ENCODE measurements around the gene AHNAK.
"Not testable (repeated sequence)": the region's sequence is repeated elsewhere in the genome, so short reads cannot be mapped to it uniquely, and the experiment has no call there.

The AHNAK gene

GRCh38 chr11:62573006-62573591 is 26.5 kb upstream of the AHNAK start:
- DNase-seq, result no peak

- no peak for DNase-seq
These were observed 25.8 kb upstream of the AHNAK start for GRCh38 chr11:62572431-62572830.

- DNase-seq, result not testable (repeated sequence)
These were observed 24.9 kb upstream of the AHNAK start for GRCh38 chr11:62571493-62571892.

- not testable (repeated sequence) for DNase-seq
These were observed 24.3 kb upstream of the AHNAK start for GRCh38 chr11:62570903-62571302.

- no peak for DNase-seq
These were observed 23.0 kb upstream of the AHNAK start for GRCh38 chr11:62569611-62570010.

GRCh38 chr11:62567018-62567633 is 20.5 kb upstream of the AHNAK start:
- DNase-seq, result no peak

GRCh38 chr11:62566247-62566646 is 19.6 kb upstream of the AHNAK start:
- no peak for DNase-seq

- no peak for DNase-seq
These were observed 18.6 kb upstream of the AHNAK start for GRCh38 chr11:62565100-62565802.

- not testable (repeated sequence) for DNase-seq
These were observed 15.1 kb upstream of the AHNAK start for GRCh38 chr11:62561677-62562230.

- no peak for DNase-seq
These were observed 14.0 kb upstream of the AHNAK start for GRCh38 chr11:62560566-62561103.

GRCh38 chr11:62559626-62560025 is 13.0 kb upstream of the AHNAK start:
- DNase-seq, result not testable (repeated sequence)

- no peak for DNase-seq
These were observed 12.6 kb upstream of the AHNAK start for GRCh38 chr11:62559204-62559603.

GRCh38 chr11:62558669-62559068 is 12.1 kb upstream of the AHNAK start:
- DNase-seq, result no peak

GRCh38 chr11:62556875-62557631 is 10.4 kb upstream of the AHNAK start:
- DNase-seq, result no peak

- DNase-seq, result no peak
These were observed 9.7 kb upstream of the AHNAK start for GRCh38 chr11:62556108-62556874.

- DNase-seq, result no peak
These were observed 9.0 kb upstream of the AHNAK start for GRCh38 chr11:62555464-62556107.

- no peak for DNase-seq
These were observed 8.0 kb upstream of the AHNAK start for GRCh38 chr11:62554387-62555167.

GRCh38 chr11:62553839-62554361 is 7.3 kb upstream of the AHNAK start:
- DNase-seq, result no peak

- no peak for DNase-seq
These were observed 6.7 kb upstream of the AHNAK start for GRCh38 chr11:62553080-62553838.
